HG02981 (cell line): ENCODE data around the gene CISD2.
"Not testable (repeated sequence)": the region's sequence is repeated elsewhere in the genome, so short reads cannot be mapped to it uniquely, and the experiment has no call there.

Source experiments
- ATAC-seq: cut with Tn5 transposase; IDR thresholded peaks from one replicate; pipeline ENCODE4 v1.9.1; 2021; ENCODE audit warnings: mild to moderate bottlenecking, moderate library complexity; ENCODE audit not compliant: unreplicated experiment

CISD2 gene

GRCh38 chr4:102901804-102902203 lies 33.0 kb downstream of the CISD2 start:
- ATAC-seq: no peak

GRCh38 chr4:102918859-102919258 lies 50.1 kb downstream of the CISD2 start:
- no peak for ATAC-seq

GRCh38 chr4:102919697-102920096 lies 50.9 kb downstream of the CISD2 start:
- ATAC-seq: not testable (repeated sequence)

- ATAC-seq: no peak
These were observed 66.9 kb downstream of the CISD2 start for GRCh38 chr4:102935716-102936115.

- ATAC-seq: not testable (repeated sequence)
These were observed 69.3 kb downstream of the CISD2 start for GRCh38 chr4:102938063-102938462.
